ENCODE results near the gene LRBA. TPM values are rescaled to one million over a fixed set of nuclear protein-coding genes. Genes with fewer than 3 reads are reported as not detected.

LRBA gene
- total RNA-seq, 1 donor from 2014 or later = 103 TPM

DNA sequence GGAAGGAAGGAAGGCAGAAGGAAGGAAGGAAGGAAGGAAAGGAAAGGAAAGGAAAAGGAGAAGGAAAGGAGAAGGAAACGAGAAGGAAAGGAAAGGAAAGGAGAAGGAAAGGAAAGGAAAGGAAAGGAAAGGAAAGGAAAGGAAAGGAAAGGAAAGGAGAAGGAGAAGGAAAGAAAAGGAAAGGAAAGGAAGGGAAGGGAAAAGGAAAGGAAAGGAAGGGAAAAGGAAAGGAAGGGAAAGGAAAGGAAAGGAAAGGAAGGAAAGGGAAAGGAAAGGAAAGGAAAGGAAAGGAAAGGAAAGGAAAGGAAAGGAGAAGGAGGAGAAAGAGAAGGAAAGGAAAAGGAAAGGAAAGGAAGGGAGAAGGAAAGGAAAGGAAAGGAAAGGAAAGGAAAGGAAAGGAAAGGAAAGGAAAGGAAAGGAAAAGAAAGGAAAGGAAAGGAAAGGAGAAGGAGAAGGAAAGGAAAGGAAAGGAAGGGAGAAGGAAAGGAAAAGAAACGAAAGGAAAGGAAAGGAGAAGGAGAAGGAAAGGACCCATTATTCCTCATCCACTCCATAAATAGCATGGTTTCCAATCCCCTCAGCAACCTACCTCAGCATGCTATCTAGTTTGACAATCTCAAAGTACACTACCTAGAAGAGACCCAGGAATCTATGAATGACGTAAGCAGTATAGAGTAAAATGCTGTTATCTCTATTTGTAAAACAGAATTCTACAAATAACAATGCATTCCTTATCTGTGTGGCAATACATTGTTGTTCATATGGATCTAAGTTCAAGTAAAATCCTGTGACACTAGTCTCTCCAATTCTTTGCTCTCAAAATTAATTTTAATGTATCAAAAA lies 209.7 kb downstream of the LRBA start:
- FAIRE-seq = no peak
- DNase-seq (ENCODE audit: low read depth) = no peak
- Histone ChIP-seq H3K27me3 (ENCODE audit: control insufficient read depth, insufficient read depth, low read length) (no peaks in the 10 kb centered on the region), H3K36me3 (ENCODE audit: control insufficient read depth, insufficient read depth, low read length) (no peaks in the 10 kb centered on the region), H3K4me3 (ENCODE audit: low read depth, low read length) (no peak overlapping the region)
- TF ChIP-seq, protein P1, sequence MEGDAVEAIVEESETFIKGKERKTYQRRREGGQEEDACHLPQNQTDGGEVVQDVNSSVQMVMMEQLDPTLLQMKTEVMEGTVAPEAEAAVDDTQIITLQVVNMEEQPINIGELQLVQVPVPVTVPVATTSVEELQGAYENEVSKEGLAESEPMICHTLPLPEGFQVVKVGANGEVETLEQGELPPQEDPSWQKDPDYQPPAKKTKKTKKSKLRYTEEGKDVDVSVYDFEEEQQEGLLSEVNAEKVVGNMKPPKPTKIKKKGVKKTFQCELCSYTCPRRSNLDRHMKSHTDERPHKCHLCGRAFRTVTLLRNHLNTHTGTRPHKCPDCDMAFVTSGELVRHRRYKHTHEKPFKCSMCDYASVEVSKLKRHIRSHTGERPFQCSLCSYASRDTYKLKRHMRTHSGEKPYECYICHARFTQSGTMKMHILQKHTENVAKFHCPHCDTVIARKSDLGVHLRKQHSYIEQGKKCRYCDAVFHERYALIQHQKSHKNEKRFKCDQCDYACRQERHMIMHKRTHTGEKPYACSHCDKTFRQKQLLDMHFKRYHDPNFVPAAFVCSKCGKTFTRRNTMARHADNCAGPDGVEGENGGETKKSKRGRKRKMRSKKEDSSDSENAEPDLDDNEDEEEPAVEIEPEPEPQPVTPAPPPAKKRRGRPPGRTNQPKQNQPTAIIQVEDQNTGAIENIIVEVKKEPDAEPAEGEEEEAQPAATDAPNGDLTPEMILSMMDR (IDR thresholded peaks at IDR 0.05; ENCODE audit: insufficient read depth, low read length, severe bottlenecking) = no peak

DNA sequence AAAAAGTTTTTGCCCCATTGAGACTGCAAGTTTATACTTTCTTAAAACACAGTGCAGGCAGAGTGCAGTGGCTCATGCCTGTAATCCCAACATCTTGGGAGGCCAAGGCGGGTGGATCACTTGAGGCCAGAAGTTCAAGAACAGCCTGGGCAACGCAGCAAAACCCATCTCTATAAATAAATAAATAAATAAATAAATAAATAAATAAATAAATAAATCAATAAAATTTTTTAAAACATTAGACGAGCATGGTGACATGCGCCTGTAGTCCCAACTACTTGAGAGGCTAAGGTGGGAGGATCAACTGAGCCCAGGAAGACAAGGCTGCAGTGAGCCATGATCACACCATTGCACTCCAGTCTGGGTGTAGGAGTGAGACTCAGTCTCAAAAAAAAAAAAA lies 213.3 kb downstream of the LRBA start:
- no peak for DNase-seq (ENCODE audit: low read depth)
- no peak for FAIRE-seq

DNA sequence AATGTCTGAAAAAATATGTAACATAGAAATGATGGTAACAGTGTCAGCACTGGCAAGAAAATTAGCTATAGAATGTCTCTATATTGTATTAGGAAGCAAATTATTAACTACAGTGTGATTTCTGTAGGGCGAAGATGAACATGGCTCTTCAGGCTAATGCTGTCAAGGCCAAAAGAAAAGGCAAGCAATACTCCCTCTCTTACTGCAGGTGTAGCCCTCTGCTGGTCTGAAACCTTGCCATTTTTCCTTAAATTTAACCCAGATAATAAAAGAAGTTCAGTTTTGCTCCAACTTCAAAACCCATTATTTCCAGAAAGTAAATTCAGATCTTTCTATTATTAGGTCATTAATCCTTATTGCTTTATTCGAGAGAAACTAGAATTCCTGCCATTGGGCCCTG lies 215.9 kb downstream of the LRBA start:
- Histone ChIP-seq H3K27me3 (ENCODE audit: control insufficient read depth, insufficient read depth, low read length) (no peaks in the 10 kb centered on the region), H3K36me3 (ENCODE audit: control insufficient read depth, insufficient read depth, low read length) (no peaks in the 10 kb centered on the region), H3K4me3 (ENCODE audit: low read depth, low read length) (no peak overlapping the region)
- TF ChIP-seq, protein P1 (IDR thresholded peaks at IDR 0.05; ENCODE audit: insufficient read depth, low read length, severe bottlenecking) = no peak
- FAIRE-seq (no peak), DNase-seq (ENCODE audit: low read depth) (no peak)

More for the DNA sequence above, 213.3 kb downstream of the LRBA start:
- TF ChIP-seq, protein P1 (IDR thresholded peaks at IDR 0.05; ENCODE audit: insufficient read depth, low read length, severe bottlenecking) = no peak
- Histone ChIP-seq H3K4me3 (ENCODE audit: low read depth, low read length) (no peak overlapping the region), H3K27me3 (ENCODE audit: control insufficient read depth, insufficient read depth, low read length) (no peaks in the 10 kb centered on the region), H3K36me3 (ENCODE audit: control insufficient read depth, insufficient read depth, low read length) (no peaks in the 10 kb centered on the region)

DNA sequence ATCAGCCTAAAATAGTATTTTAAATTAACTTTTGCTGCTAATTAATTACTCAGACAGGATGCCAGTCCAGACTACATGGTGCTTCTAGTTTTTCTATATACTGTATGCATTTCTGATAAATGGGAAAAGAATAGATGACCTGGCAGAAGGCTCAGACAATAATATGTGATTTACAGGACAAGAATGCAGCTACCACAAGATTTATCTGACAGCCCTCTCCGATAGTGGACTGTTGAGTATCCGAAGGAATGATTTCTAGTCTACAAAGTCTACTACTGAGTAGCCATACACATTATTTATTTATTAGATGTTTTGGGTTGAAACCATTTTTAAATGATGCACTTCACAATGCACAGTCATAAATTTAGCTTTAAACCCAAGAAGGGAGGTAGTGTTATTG lies 220.4 kb downstream of the LRBA start:
- FAIRE-seq (no peak), DNase-seq (ENCODE audit: low read depth) (no peak)
- Histone ChIP-seq H3K27me3 (ENCODE audit: control insufficient read depth, insufficient read depth, low read length) (no peaks in the 10 kb centered on the region), H3K36me3 (ENCODE audit: control insufficient read depth, insufficient read depth, low read length) (no peaks in the 10 kb centered on the region), H3K4me3 (ENCODE audit: low read depth, low read length) (no peak overlapping the region)
- TF ChIP-seq, protein P1 (IDR thresholded peaks at IDR 0.05; ENCODE audit: insufficient read depth, low read length, severe bottlenecking) = no peak

DNA sequence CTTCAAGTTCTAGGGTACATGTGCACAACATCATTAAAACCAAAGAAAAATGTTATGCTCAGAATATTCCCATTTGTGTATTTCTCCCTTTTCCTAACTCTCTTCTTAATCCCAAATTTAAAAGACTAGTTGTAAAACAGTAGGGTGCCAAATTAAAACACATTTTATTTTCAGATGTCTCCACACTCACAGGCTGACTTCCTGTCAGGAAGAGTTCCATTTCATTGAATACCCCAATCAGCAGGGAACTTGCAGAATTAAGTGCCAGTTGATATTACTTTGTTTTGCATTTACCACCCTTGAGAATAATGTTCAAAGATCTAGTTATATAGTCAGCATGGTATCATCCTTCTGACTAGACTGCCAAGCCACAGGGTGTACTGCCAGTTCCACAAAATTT lies 225.2 kb downstream of the LRBA start:
- H3K27me3 ChIP-seq (ENCODE audit: control insufficient read depth, insufficient read depth, low read length) = no peaks in the 10 kb centered on the region
- FAIRE-seq = no peak
- no peaks in the 10 kb centered on the region for H3K36me3 ChIP-seq (ENCODE audit: control insufficient read depth, insufficient read depth, low read length)
- H3K4me3 ChIP-seq (ENCODE audit: low read depth, low read length) = no peak overlapping the region
- TF ChIP-seq, protein P1 (IDR thresholded peaks at IDR 0.05; ENCODE audit: insufficient read depth, low read length, severe bottlenecking) = no peak
- no peak for DNase-seq (ENCODE audit: low read depth)

DNA sequence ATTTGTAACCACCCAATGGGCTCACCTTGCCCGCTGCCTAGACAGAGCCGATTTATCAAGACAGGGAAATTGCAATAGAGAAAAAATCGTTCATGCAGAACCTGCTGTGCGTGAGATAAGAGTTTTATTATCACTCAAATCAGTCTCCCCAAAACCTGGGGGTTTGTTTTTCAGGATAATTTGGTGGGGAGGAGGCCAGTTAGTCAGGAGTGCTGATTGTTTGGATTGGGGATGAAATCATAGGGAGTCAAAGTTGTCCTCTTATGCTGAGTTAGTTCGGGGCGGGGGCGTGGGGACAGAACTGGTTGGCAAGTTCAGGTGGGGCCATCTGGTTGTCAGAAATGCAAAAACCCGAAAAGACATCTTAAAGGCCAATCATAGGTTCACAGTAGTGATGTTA lies 230.1 kb downstream of the LRBA start:
- no peak for FAIRE-seq
- no peak for DNase-seq (ENCODE audit: low read depth)
- Histone ChIP-seq H3K36me3 (ENCODE audit: control insufficient read depth, insufficient read depth, low read length) (no peaks in the 10 kb centered on the region), H3K27me3 (ENCODE audit: control insufficient read depth, insufficient read depth, low read length) (no peaks in the 10 kb centered on the region), H3K4me3 (ENCODE audit: low read depth, low read length) (no peak overlapping the region)
- TF ChIP-seq, protein P1 (IDR thresholded peaks at IDR 0.05; ENCODE audit: insufficient read depth, low read length, severe bottlenecking) = no peak

Measured in bronchial epithelial cell (primary cell).